ENCODE results near the gene RPIA.

DNA sequence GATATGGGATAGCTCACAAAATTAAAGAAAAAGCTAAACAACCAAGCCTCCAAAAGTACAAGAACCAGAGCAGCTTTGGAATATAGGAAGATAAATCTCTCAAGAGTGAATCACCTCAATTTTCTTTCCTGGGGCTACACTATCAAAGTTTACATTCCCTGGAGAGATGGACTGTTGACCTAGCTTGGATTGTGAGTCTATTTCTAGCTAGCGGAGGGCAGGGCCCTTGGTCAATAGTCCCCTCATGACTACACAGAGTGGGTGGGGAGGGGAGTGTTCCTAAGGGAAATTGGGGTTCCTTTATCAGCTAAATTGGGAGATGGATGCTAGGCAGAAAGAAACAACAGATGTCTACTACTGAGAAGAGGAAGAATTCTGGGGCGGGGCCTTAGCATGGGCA is 34.3 kb upstream of the RPIA start:
- TF ChIP-seq POLR2AphosphoS5 (IDR thresholded peaks at IDR 0.05; ENCODE audit: low read depth, low read length) (no peak), CTCF (IDR thresholded peaks at IDR 0.05) (no peak), SIN3A (IDR thresholded peaks at IDR 0.05; ENCODE audit: borderline replicate concordance, insufficient read depth, low read depth, low read length) (no peak), TCF7L2 (IDR thresholded peaks at IDR 0.05; ENCODE audit: low read depth, low read length) (no peak), REST (IDR thresholded peaks at IDR 0.05; ENCODE audit: insufficient read depth in 1 of 2, low read depth in 2 of 2, low read length in 1 of 2) (no peak)

Measured in Panc1 (cell line).